IMR-90 (cell line): Measurements from ENCODE around the gene GTF2F2. TPM values are rescaled to one million over a fixed set of nuclear protein-coding genes. Genes with fewer than 3 reads are reported as not detected.

Source experiments
- ATAC-seq: fragments of 200-7000 bp; cut with Tn5 transposase; 2 replicates; pipeline ENCODE4 v1.9.1; 2020; ENCODE audit warnings: low read depth, mild to moderate bottlenecking, moderate library complexity
- BruUV-seq: library from RNA; stranded (reverse); fragments of 400-500 nt; replicated peaks from 2 replicates; lab custom pipeline; 2021; lab: Mats Ljungman, UMichigan
- CTCF ChIA-PET: fragments of 300-600 bp; formaldehyde crosslinking; extraction: SDS; loops from one replicate; lab custom pipeline; 2021; ENCODE audit warnings: antibody characterized with exemption; lab: Yijun Ruan, JAX
- POLR2A ChIA-PET: fragments of 300-600 bp; sonication (Branson Sonifier 250); formaldehyde crosslinking; loops from one replicate; lab custom pipeline; 2022; ENCODE audit warnings: antibody characterized with exemption; ENCODE audit not compliant: unreplicated experiment; lab: Charles Lee
- DNase-seq: peaks from one replicate; pipeline ENCODE4 v3.0.0; 2013
- H2AFZ ChIP-seq: replicated peaks from 2 replicates; pipeline ENCODE3; 2013; ENCODE audit warnings: low read length, mild to moderate bottlenecking; ENCODE audit not compliant: poor library complexity
- H2AK5ac ChIP-seq: 2 replicates; pipeline ENCODE4 v1.6.1; 2013; ENCODE audit warnings: low read depth, low read length, inconsistent platforms
- H2AK9ac ChIP-seq: replicated peaks from 2 replicates; pipeline ENCODE3; 2013; ENCODE audit warnings: mild to moderate bottlenecking, low read depth, low read length, moderate library complexity; ENCODE audit not compliant: poor library complexity
- H2BK120ac ChIP-seq: 2 replicates; pipeline ENCODE4 v1.6.1; 2013; ENCODE audit warnings: low read depth, low read length, inconsistent platforms
- H2BK15ac ChIP-seq: 3 replicates; pipeline ENCODE4 v1.6.1; 2013; ENCODE audit warnings: low read depth, low read length, inconsistent platforms
- H2BK20ac ChIP-seq: 2 replicates; pipeline ENCODE4 v1.6.1; 2013; ENCODE audit warnings: low read depth, mild to moderate bottlenecking, inconsistent platforms, low read length, moderate library complexity
- H2BK5ac ChIP-seq: 2 replicates; pipeline ENCODE4 v1.6.1; 2013; ENCODE audit warnings: mild to moderate bottlenecking, low read depth, low read length, inconsistent platforms; ENCODE audit not compliant: poor library complexity, severe bottlenecking
- H3K14ac ChIP-seq: replicated peaks from 2 replicates; pipeline ENCODE4 v1.6.1; 2013; ENCODE audit warnings: low read depth, low read length, inconsistent platforms
- H3K18ac ChIP-seq: 2 replicates; pipeline ENCODE4 v1.6.1; 2013; ENCODE audit warnings: low read depth, low read length, control low read depth
- H3K23ac ChIP-seq: 2 replicates; pipeline ENCODE4 v1.6.1; 2013; ENCODE audit warnings: low read depth, low read length, inconsistent platforms
- H3K27ac ChIP-seq: 2 replicates; pipeline ENCODE4 v1.5.1; 2013; ENCODE audit warnings: mild to moderate bottlenecking, control low read depth, low read length; ENCODE audit not compliant: insufficient read depth
- H3K27me3 ChIP-seq: 2 replicates; pipeline ENCODE4 v1.6.1; 2013; ENCODE audit warnings: low read length; ENCODE audit not compliant: control insufficient read depth, insufficient read depth
- H3K36me3 ChIP-seq: 2 replicates; pipeline ENCODE4 v1.6.1; 2013; ENCODE audit warnings: low read length, mixed read lengths; ENCODE audit not compliant: control insufficient read depth, insufficient read depth
- H3K4ac ChIP-seq: 2 replicates; pipeline ENCODE4 v1.6.1; 2013; ENCODE audit warnings: low read depth, low read length, inconsistent platforms
- H3K4me1 ChIP-seq: 2 replicates; pipeline ENCODE4 v1.6.1; 2013; ENCODE audit warnings: low read length, mixed read lengths; ENCODE audit not compliant: control insufficient read depth, insufficient read depth
- H3K4me2 ChIP-seq: 2 replicates; pipeline ENCODE4 v1.6.1; 2013; ENCODE audit warnings: low read depth, mild to moderate bottlenecking, control low read depth, low read length, moderate library complexity
- H3K4me3 ChIP-seq: 2 replicates; pipeline ENCODE4 v1.5.1; 2013; ENCODE audit warnings: low read depth, mild to moderate bottlenecking, control low read depth, low read length, moderate library complexity; ENCODE audit not compliant: insufficient read depth
- H3K56ac ChIP-seq: 2 replicates; pipeline ENCODE4 v1.6.1; 2013; ENCODE audit warnings: low read length, inconsistent platforms; ENCODE audit not compliant: insufficient read depth; ENCODE audit errors: extremely low read depth
- H3K79me1 ChIP-seq, 2 experiments: 2 replicates each; pipeline ENCODE4 v1.6.1; 2013; ENCODE audit warnings: low read length in 2 of 2, inconsistent platforms in 1 of 2, low read depth in 1 of 2
- H3K9ac ChIP-seq: 2 replicates; pipeline ENCODE4 v1.6.1; 2013; ENCODE audit warnings: low read depth, low read length, control low read depth
- H3K9me1 ChIP-seq: 2 replicates; pipeline ENCODE4 v1.6.1; 2013; ENCODE audit warnings: low read length, inconsistent platforms; ENCODE audit not compliant: insufficient read depth
- H3K9me3 ChIP-seq: 2 replicates; pipeline ENCODE4 v1.6.1; 2013; ENCODE audit warnings: low read length; ENCODE audit not compliant: control insufficient read depth, insufficient read depth
- H4K20me1 ChIP-seq: 2 replicates; pipeline ENCODE4 v1.6.1; 2013; ENCODE audit warnings: low read length, inconsistent platforms; ENCODE audit not compliant: insufficient read depth
- H4K5ac ChIP-seq: 2 replicates; pipeline ENCODE4 v1.6.1; 2013; ENCODE audit warnings: mild to moderate bottlenecking, low read depth, low read length, control low read depth
- H4K8ac ChIP-seq, 2 experiments: 2 replicates each; pipeline ENCODE4 v1.6.1; 2013; ENCODE audit warnings: low read depth in 2 of 2, low read length in 2 of 2, control low read depth in 1 of 2, inconsistent platforms in 1 of 2
- H4K91ac ChIP-seq: 2 replicates; pipeline ENCODE4 v1.6.1; 2013; ENCODE audit warnings: low read depth, low read length, inconsistent platforms; ENCODE audit not compliant: insufficient read depth
- BHLHE40 ChIP-seq: fragments of 150-350 bp; IDR thresholded peaks from 2 replicates; pipeline ENCODE4 v1.6.1; 2016; ENCODE audit warnings: mild to moderate bottlenecking, low read depth, low read length
- CEBPB ChIP-seq: IDR thresholded peaks from 2 replicates; pipeline ENCODE4 v1.6.1; 2012; ENCODE audit warnings: low read depth, low read length, improper control_type of control experiment
- CHD1 ChIP-seq: IDR thresholded peaks from 2 replicates; pipeline ENCODE4 v1.6.1; 2012; ENCODE audit warnings: low read depth, low read length, improper control_type of control experiment
- MAZ ChIP-seq: IDR thresholded peaks from 2 replicates; pipeline ENCODE4 v1.6.1; 2012; ENCODE audit warnings: low read depth, mild to moderate bottlenecking, low read length, improper control_type of control experiment, moderate library complexity, borderline replicate concordance
- MXI1 ChIP-seq: IDR thresholded peaks from 2 replicates; pipeline ENCODE4 v1.6.1; 2012; ENCODE audit warnings: low read depth, mild to moderate bottlenecking, low read length, moderate library complexity, borderline replicate concordance
- RCOR1 ChIP-seq: IDR thresholded peaks from 2 replicates; pipeline ENCODE4 v1.6.1; 2012; ENCODE audit warnings: mild to moderate bottlenecking, low read length, improper control_type of control experiment; ENCODE audit not compliant: insufficient replicate concordance
- RFX5 ChIP-seq: IDR thresholded peaks from 2 replicates; pipeline ENCODE4 v1.8.0; 2012; ENCODE audit warnings: low read depth, mild to moderate bottlenecking, low read length, moderate library complexity
- SMC3 ChIP-seq: fragments of 150-350 bp; IDR thresholded peaks from 2 replicates; pipeline ENCODE4 v1.6.1; 2016; ENCODE audit warnings: low read depth, mild to moderate bottlenecking, antibody characterized with exemption, low read length, moderate library complexity
- USF2 ChIP-seq: fragments of 150-350 bp; IDR thresholded peaks from 2 replicates; pipeline ENCODE4 v1.6.1; 2017; ENCODE audit warnings: mild to moderate bottlenecking, antibody characterized with exemption, low read length, low read depth
- WGBS, 2 experiments: methylation state at CpG; one replicate each; pipeline versions ENCODE4 v1.1.5 to v1.1.7; 2013; ENCODE audit warnings: missing lambda C conversion rate in 2 of 2; ENCODE audit not compliant: insufficient read length in 1 of 2; ENCODE audit errors: extremely low coverage in 2 of 2; 5-methylcytosine and 5-hydroxymethylcytosine counted together
- dilution Hi-C: fragments of 300-500 bp; cut with HindIII; formaldehyde crosslinking; loops from one replicate; pipeline ENCODE4 v1.14.3; 2018; ENCODE audit warnings: low sequenced_read_pairs; ENCODE audit not compliant: unreplicated experiment
- in situ Hi-C: fragments of 300-500 bp; cut with MboI; formaldehyde crosslinking; loops from 3 replicates; pipeline ENCODE4 v1.14.3; 2019; ENCODE audit warnings: low sequenced_read_pairs, inconsistent platforms, mixed read lengths
- intact Hi-C: fragments of 100-400 bp; cut with micrococcal nuclease; formaldehyde crosslinking; loops from 2 replicates; pipeline ENCODE4 v1.10.0; 2022
- polyA plus RNA-seq, 3 experiments: library from polyadenylated mRNA; depleted of rRNA; stranded (reverse); fragments of >200 nt; gene quantifications; 2 replicates each; pipeline ENCODE4 v1.2.3, GENCODE V29; 2012; ENCODE audit warnings: low replicate concordance in 1 of 3
- total RNA-seq: library from RNA; depleted of rRNA; stranded (reverse); fragments of >200 nt; gene quantifications from 2 replicates; pipeline ENCODE4 v1.2.3, GENCODE V29; 2012
- TF ChIP-seq, protein P1 (sequence below): fragments of 150-350 bp; IDR thresholded peaks from 2 replicates; pipeline ENCODE4 v1.6.1; 2016; ENCODE audit warnings: low read depth, mild to moderate bottlenecking, low read length, moderate library complexity, borderline replicate concordance
- TF ChIP-seq, protein P2 (sequence below): conservative IDR thresholded peaks from 2 replicates; pipeline ENCODE4 v1.5.1; 2012; ENCODE audit warnings: mild to moderate bottlenecking, low read depth, low read length, improper control_type of control experiment

GTF2F2 gene
- total and polyA plus RNA-seq, 2 of the 4 experiments (the other 2 are of a cell fraction) = 16.5 to 21.0 TPM

- Histone ChIP-seq H3K9ac (peak overlapping the region; percentile 94), H4K5ac (peak overlapping the region; percentile 99), H4K20me1 (peaks cover 6% of the 10 kb centered on the region; the same call in 1 of the 2 replicates), H2BK15ac (peak overlapping the region; percentile 88; the same call in 2 of the 3 replicates), H2BK20ac (peak overlapping the region; percentile 72), H4K91ac (peak overlapping the region; percentile 85), H3K36me3 (peaks cover 3% of the 10 kb centered on the region; the same call in 1 of the 2 replicates), H3K14ac (peak overlapping the region; percentile 99), H3K56ac (peak overlapping the region; percentile 99), H3K79me1 (peaks cover 4 to 41% of the 10 kb centered on the region in 2 experiments; a peak in 3 of 4 replicates), H3K18ac (peak overlapping the region; percentile 86), H3K27ac (peak overlapping the region; percentile 87), H3K4me3 (peak overlapping the region; percentile 70), H2BK120ac (peak overlapping the region; percentile 86), H3K23ac (peak overlapping the region; percentile 98), H3K4me1 (peaks cover 5% of the 10 kb centered on the region), H2BK5ac (peak overlapping the region; percentile 96), H2AK9ac (peak overlapping the region; percentile 85), H3K27me3 (no peaks in the 10 kb centered on the region), H3K9me1 (peaks cover 9% of the 10 kb centered on the region), H3K4ac (peak overlapping the region; percentile 96), H2AK5ac (peak overlapping the region; percentile 76; the same call in 1 of the 2 replicates), H4K8ac (peak overlapping the region; percentile 94 to 96), H3K9me3 (no peaks in the 10 kb centered on the region), H3K4me2 (peak overlapping the region; percentile 87), H2AFZ (peak overlapping the region; percentile 93)
- BruUV-seq = no TSS peak
- WGBS, 2 experiments = 0% methylated on average over 6 of the region's 7 CpGs; no CpG with 5 or more reads in 1 of the 2 experiments
- DNase-seq (peak; percentile 77), ATAC-seq (peak; percentile 48)
- in situ Hi-C loops (no loop called here), dilution Hi-C loops (no loop called here), intact Hi-C loops (loop anchor here (1.0 kb wide), 1 partner anchor 64 kb away; no protein-coding TSS in a partner anchor)
- TF ChIP-seq USF2 (no peak), CHD1 (no peak), RFX5 (no peak), CEBPB (no peak), MAZ (no peak), BHLHE40 (no peak), RCOR1 (no peak), MXI1 (no peak), SMC3 (no peak)
- TF ChIP-seq, protein P1, sequence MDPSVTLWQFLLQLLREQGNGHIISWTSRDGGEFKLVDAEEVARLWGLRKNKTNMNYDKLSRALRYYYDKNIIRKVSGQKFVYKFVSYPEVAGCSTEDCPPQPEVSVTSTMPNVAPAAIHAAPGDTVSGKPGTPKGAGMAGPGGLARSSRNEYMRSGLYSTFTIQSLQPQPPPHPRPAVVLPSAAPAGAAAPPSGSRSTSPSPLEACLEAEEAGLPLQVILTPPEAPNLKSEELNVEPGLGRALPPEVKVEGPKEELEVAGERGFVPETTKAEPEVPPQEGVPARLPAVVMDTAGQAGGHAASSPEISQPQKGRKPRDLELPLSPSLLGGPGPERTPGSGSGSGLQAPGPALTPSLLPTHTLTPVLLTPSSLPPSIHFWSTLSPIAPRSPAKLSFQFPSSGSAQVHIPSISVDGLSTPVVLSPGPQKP = no peak
- TF ChIP-seq, protein P2, sequence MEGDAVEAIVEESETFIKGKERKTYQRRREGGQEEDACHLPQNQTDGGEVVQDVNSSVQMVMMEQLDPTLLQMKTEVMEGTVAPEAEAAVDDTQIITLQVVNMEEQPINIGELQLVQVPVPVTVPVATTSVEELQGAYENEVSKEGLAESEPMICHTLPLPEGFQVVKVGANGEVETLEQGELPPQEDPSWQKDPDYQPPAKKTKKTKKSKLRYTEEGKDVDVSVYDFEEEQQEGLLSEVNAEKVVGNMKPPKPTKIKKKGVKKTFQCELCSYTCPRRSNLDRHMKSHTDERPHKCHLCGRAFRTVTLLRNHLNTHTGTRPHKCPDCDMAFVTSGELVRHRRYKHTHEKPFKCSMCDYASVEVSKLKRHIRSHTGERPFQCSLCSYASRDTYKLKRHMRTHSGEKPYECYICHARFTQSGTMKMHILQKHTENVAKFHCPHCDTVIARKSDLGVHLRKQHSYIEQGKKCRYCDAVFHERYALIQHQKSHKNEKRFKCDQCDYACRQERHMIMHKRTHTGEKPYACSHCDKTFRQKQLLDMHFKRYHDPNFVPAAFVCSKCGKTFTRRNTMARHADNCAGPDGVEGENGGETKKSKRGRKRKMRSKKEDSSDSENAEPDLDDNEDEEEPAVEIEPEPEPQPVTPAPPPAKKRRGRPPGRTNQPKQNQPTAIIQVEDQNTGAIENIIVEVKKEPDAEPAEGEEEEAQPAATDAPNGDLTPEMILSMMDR = no peak
- CTCF ChIA-PET = interaction anchor here (0.6 kb wide), 2 partner anchors 86 to 136 kb away, joined by 4 to 5 read pairs; no protein-coding TSS in a partner anchor
- POLR2A ChIA-PET = interaction anchor here (1.0 to 1.1 kb wide), 2 partner anchors 18 to 77 kb away, joined by 3 to 4 read pairs; no protein-coding TSS in a partner anchor
Measured at GRCh38 chr13:45119469-45119990, 780 bp upstream of the GTF2F2 start.
